Measurements from ENCODE around the gene STAT4.

GRCh38 chr2:191039616-191040015 is 111.2 kb downstream of the STAT4 start:
- TF ChIP-seq CTCF (optimal IDR thresholded peaks at IDR 0.05 in 1 of 3, IDR thresholded peaks at IDR 0.05 in 1 of 3, conservative IDR thresholded peaks at IDR 0.05 in 1 of 3; ENCODE audit: extremely low read depth in 1 of 3, insufficient read depth in 2 of 3, low read length in 3 of 3) = no peak
- TF ChIP-seq EZH2 (IDR thresholded peaks at IDR 0.05; ENCODE audit: low read length) = no peak

Data from keratinocyte (primary cell).